Spleen (tissue), 11 donors: ENCODE results near the gene ATOH8. TPM values are rescaled to one million over a fixed set of nuclear protein-coding genes. Genes with fewer than 3 reads are reported as not detected.

Experiments
- DNase-seq: peaks from one replicate; pipeline ENCODE4 v3.0.0-alpha.2; 2020
- H3K27ac ChIP-seq, 8 donors: fragments of 200-600 bp; sonication (generic) in 7 of 8; 1 replicate in 4 of 8; 2 replicates in 4 of 8; pipeline versions ENCODE4 v1.5.0 to v1.8.0; 2016 to 2021; ENCODE audit warnings: inconsistent platforms in 4 of 8, mild to moderate bottlenecking in 4 of 8, moderate library complexity in 1 of 8
- H3K27me3 ChIP-seq, 7 donors: fragments of 200-600 bp; sonication (generic) in 6 of 7; replicated peaks in 1 of 7; 1 replicate in 4 of 7; 2 replicates in 3 of 7; pipeline versions ENCODE4 v1.5.0 to v1.8.0; 2016 to 2021; ENCODE audit warnings: inconsistent platforms in 3 of 7, mild to moderate bottlenecking in 1 of 7
- H3K36me3 ChIP-seq, 6 donors: fragments of 200-600 bp; sonication (generic) in 5 of 6; 1 replicate in 4 of 6; 2 replicates in 2 of 6; pipeline versions ENCODE4 v1.5.0 to v1.8.0; 2016 to 2021; ENCODE audit warnings: inconsistent platforms in 2 of 6
- H3K4me1 ChIP-seq, 6 donors: fragments of 200-600 bp; sonication (generic) in 5 of 6; 1 replicate in 3 of 6; 2 replicates in 3 of 6; pipeline versions ENCODE4 v1.5.0 to v1.8.0; 2016 to 2021; ENCODE audit warnings: inconsistent platforms in 3 of 6
- H3K4me3 ChIP-seq, 8 donors: fragments of 200-600 bp; sonication (generic) in 7 of 8; 1 replicate in 4 of 8; 2 replicates in 4 of 8; pipeline versions ENCODE4 v1.5.0 to v1.8.0; 2016 to 2021; ENCODE audit warnings: inconsistent platforms in 4 of 8, mild to moderate bottlenecking in 4 of 8, moderate library complexity in 2 of 8
- H3K9me3 ChIP-seq, 8 donors: fragments of 200-600 bp; sonication (generic) in 7 of 8; 1 replicate in 4 of 8; 2 replicates in 4 of 8; pipeline versions ENCODE4 v1.5.0 to v1.8.0; 2016 to 2021; ENCODE audit warnings: inconsistent platforms in 4 of 8
- POLR2A ChIP-seq, 3 donors: fragments of 450-650 bp; IDR thresholded peaks; one replicate each; pipeline ENCODE4 v1.5.1; 2017; ENCODE audit warnings: antibody characterized with exemption in 3 of 3, mild to moderate bottlenecking in 1 of 3
- POLR2AphosphoS5 ChIP-seq, 3 donors: sonication (generic); formaldehyde crosslinking; IDR thresholded peaks; one replicate each; pipeline ENCODE4 v1.5.1; 2017; ENCODE audit warnings: antibody characterized with exemption in 3 of 3
- WGBS, 5 donors: extraction: QIAGEN DNeasy Blood & Tissue Kit in 3 of 5; methylation state at CpG; one replicate each; pipeline versions ENCODE4 v1.1.5 to v1.1.7; 2013 to 2018; 5-methylcytosine and 5-hydroxymethylcytosine counted together
- intact Hi-C: fragments of 100-400 bp; cut with DNase I; formaldehyde crosslinking; loops from one replicate; pipeline ENCODE4 v1.15.0; 2023; ENCODE audit warnings: low total_unique reads
- polyA plus RNA-seq, 3 donors: library from polyadenylated mRNA; stranded (reverse); fragments of 200-250 nt; gene quantifications; one replicate each; pipeline ENCODE4 v1.2.1, GENCODE V29; 2013
- total RNA-seq, 7 donors: library from RNA; depleted of rRNA in 3 of 7; stranded (reverse); fragments of >200 nt in 3 of 7; fragmentation: NEBNext Ultra II Directional in 4 of 7; extraction: Animal tissue kit (Norgen Biotek cat#: 25700) in 4 of 7; gene quantifications; one replicate each; pipeline versions ENCODE4 v1.1.0 to v1.2.1, GENCODE V29; 2016 to 2021
- TF ChIP-seq, protein P1 (sequence below), 11 experiments: fragments of 200-600 bp in 7 of 11; fragments of 450-650 bp in 4 of 11; sonication (generic) in 4 of 11; IDR thresholded peaks in 8 of 11; conservative IDR thresholded peaks in 3 of 11; 1 replicate in 7 of 11; 2 replicates in 4 of 11; pipeline versions ENCODE4 v1.4.0 to v1.8.0; 2016 to 2021; ENCODE audit warnings: antibody characterized with exemption in 11 of 11, inconsistent platforms in 4 of 11, mild to moderate bottlenecking in 1 of 11
- donor health status: healthy with polysubstance abuse.
- donor health status: DM: no; HTN: no; CAD: no; lungs with moderate emphysema.
- donor health status: DM: no; HTN: no; CAD: no.
- donor health status: Bipolar disorder and iron deficiency.
- donor health status: healthy.
- donor health status: DM: no; HTN: no; CAD: no.
- donor health status: DM: yes; HTN: yes; CAD: no.

Gene ATOH8
- total and polyA plus RNA-seq, 10 donors = 6.4 to 53.0 (median 17.4) TPM

DNA sequence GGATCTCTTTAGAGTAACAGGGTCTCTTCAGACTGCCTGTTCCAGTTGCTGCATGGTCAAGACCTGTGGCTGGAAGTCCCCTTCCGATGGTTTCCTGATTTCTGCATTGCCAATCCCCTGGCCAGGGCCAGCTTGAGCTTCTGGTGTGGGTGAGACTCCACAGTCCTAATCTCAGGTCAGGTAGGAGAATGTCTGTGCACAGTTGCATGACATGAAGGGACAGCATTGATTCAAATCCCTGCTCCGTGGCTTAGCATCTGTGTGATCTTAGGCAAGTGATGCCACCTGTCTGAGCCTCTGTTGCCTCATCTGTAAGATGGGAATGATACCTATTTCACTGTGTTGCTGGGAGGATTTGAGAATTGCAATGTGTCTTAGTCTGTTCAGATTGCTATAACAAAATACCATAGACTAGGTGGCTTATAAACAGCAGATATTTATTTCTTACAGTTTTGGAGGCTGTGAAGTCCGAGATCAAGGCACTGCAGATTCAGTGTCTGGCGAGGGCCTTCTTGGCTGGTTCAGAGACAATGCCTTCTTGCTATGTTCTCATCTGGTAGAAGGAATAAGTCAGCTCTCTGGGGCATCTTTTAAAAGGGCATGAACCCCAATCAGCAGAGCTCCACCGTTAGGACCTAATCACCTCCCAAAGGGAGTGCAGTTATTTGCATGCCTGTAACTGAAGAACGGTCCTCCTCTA, 66.2 kb downstream of the ATOH8 start:
- Histone ChIP-seq H3K4me3 (no peak overlapping the region), H3K36me3 (no peaks in the 10 kb centered on the region), H3K27ac (no peak overlapping the region), H3K27me3 (peaks cover 0 to 12% (median 0%) of the 10 kb centered on the region in 7 donors), H3K4me1 (no peaks in the 10 kb centered on the region), H3K9me3 (no peaks in the 10 kb centered on the region)
- no peak for DNase-seq
- WGBS, 5 donors = 68 to 85% (median 77%) methylated on average over 6 of the region's 6 CpGs
- intact Hi-C loops = loop anchor here (5.0 to 10.0 kb wide), 2 partner anchors 93 to 185 kb away; no protein-coding TSS in a partner anchor
- TF ChIP-seq, protein P1, sequence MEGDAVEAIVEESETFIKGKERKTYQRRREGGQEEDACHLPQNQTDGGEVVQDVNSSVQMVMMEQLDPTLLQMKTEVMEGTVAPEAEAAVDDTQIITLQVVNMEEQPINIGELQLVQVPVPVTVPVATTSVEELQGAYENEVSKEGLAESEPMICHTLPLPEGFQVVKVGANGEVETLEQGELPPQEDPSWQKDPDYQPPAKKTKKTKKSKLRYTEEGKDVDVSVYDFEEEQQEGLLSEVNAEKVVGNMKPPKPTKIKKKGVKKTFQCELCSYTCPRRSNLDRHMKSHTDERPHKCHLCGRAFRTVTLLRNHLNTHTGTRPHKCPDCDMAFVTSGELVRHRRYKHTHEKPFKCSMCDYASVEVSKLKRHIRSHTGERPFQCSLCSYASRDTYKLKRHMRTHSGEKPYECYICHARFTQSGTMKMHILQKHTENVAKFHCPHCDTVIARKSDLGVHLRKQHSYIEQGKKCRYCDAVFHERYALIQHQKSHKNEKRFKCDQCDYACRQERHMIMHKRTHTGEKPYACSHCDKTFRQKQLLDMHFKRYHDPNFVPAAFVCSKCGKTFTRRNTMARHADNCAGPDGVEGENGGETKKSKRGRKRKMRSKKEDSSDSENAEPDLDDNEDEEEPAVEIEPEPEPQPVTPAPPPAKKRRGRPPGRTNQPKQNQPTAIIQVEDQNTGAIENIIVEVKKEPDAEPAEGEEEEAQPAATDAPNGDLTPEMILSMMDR (IDR thresholded peaks at IDR 0.05 in 8 of 11, conservative IDR thresholded peaks at IDR 0.05 in 3 of 11) = no peak
- TF ChIP-seq POLR2A (IDR thresholded peaks at IDR 0.05) = no peak
- TF ChIP-seq POLR2AphosphoS5 (IDR thresholded peaks at IDR 0.05) = no peak

DNA sequence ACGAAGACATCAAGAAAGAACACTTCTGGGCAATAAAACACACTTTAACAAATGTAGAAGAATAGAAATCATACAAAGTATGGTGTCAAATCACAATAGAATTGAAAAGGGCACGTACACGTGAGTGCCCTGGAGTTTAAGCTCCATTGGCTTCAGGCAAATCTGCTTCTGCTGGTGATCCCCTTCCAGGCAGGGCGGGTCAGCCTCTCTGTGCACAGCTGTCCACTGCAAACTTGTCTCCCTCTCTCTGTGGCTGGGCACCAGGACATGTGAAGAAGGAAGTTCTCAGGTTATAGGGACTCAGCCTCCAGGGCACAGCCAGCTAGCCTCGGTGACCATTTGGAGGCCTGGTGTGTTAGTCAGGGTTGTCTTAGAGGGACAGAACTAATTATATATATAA, 69.0 kb downstream of the ATOH8 start:
- TF ChIP-seq POLR2A (IDR thresholded peaks at IDR 0.05) (no peak), POLR2AphosphoS5 (IDR thresholded peaks at IDR 0.05) (no peak)
- TF ChIP-seq, protein P1 (IDR thresholded peaks at IDR 0.05 in 8 of 11, conservative IDR thresholded peaks at IDR 0.05 in 3 of 11) = no peak
- H3K9me3 ChIP-seq = no peaks in the 10 kb centered on the region
- 80 to 93% (median 82%) methylated on average over 5 of the region's 5 CpGs for WGBS, 5 donors
- no peak overlapping the region for H3K4me3 ChIP-seq
- DNase-seq = no peak
- intact Hi-C loops = no loop called here
- H3K4me1 ChIP-seq = peaks cover 0 to 9% (median 7%) of the 10 kb centered on the region in 6 donors
- peaks cover 0 to 11% (median 0%) of the 10 kb centered on the region in 7 donors for H3K27me3 ChIP-seq
- no peak overlapping the region for H3K27ac ChIP-seq
- no peaks in the 10 kb centered on the region for H3K36me3 ChIP-seq

DNA sequence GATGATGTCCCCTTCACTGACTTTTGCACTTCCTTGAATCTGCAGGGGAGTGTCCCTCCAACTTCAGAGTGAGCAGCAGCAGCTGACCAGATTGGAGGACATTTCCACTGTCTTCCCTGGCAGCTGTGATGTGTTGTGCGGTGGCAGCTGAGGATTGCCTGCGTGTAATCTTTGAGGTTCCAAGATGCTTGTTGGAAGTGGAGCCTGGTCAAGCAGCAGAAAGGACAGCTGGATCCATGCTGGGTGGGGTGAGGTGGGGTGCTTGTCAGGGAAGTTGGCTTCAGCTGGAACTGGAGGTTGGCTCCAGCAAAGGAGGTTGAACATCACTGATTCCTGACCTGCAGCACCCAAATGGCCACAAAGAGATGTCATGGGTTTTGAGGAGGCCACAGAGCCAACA, 70.2 kb downstream of the ATOH8 start:
- H3K36me3 ChIP-seq = no peaks in the 10 kb centered on the region
- intact Hi-C loops = no loop called here
- H3K4me3 ChIP-seq = no peak overlapping the region
- 47 to 76% (median 50%) methylated on average over 2 of the region's 2 CpGs for WGBS, 5 donors
- no peak overlapping the region for H3K27ac ChIP-seq
- peaks cover 0 to 11% (median 8%) of the 10 kb centered on the region in 6 donors for H3K4me1 ChIP-seq
- TF ChIP-seq POLR2A (IDR thresholded peaks at IDR 0.05) = no peak
- TF ChIP-seq POLR2AphosphoS5 (IDR thresholded peaks at IDR 0.05) = no peak
- TF ChIP-seq, protein P1 (IDR thresholded peaks at IDR 0.05 in 8 of 11, conservative IDR thresholded peaks at IDR 0.05 in 3 of 11) = no peak
- H3K9me3 ChIP-seq = no peaks in the 10 kb centered on the region
- no peak for DNase-seq
- peaks cover 0 to 11% (median 0%) of the 10 kb centered on the region in 7 donors for H3K27me3 ChIP-seq
